Neuronal stem cell (in vitro differentiated cells): ENCODE results near the gene CCDC57. TPM values are rescaled to one million over a fixed set of nuclear protein-coding genes. Genes with fewer than 3 reads are reported as not detected.
"Not testable (repeated sequence)": the region's sequence is repeated elsewhere in the genome, so short reads cannot be mapped to it uniquely, and the experiment has no call there.

ENCODE experiments used
- DNase-seq: peaks from one replicate; pipeline ENCODE4 v3.0.0-alpha.2; 2013; ENCODE audit warnings: low spot score
- H2AFZ ChIP-seq: one replicate; pipeline ENCODE4 v1.6.1; 2013; ENCODE audit warnings: mild to moderate bottlenecking, low read length, inconsistent platforms
- H2AK5ac ChIP-seq: 2 replicates; pipeline ENCODE4 v1.6.1; 2013; ENCODE audit warnings: low read depth, mild to moderate bottlenecking, inconsistent platforms, low read length, moderate library complexity, mixed read lengths
- H2BK120ac ChIP-seq: 2 replicates; pipeline ENCODE4 v1.6.1; 2013; ENCODE audit warnings: low read depth, mild to moderate bottlenecking, inconsistent platforms, low read length, moderate library complexity, mixed read lengths
- H2BK12ac ChIP-seq: one replicate; pipeline ENCODE4 v1.6.1; 2013; ENCODE audit warnings: low read length, inconsistent platforms
- H2BK15ac ChIP-seq: 2 replicates; pipeline ENCODE4 v1.6.1; 2013; ENCODE audit warnings: mild to moderate bottlenecking, low read length, inconsistent platforms, mixed read lengths
- H2BK5ac ChIP-seq: one replicate; pipeline ENCODE4 v1.6.1; 2013; ENCODE audit warnings: inconsistent platforms, mild to moderate bottlenecking, low read length, moderate library complexity
- H3K14ac ChIP-seq: one replicate; pipeline ENCODE4 v1.6.1; 2013; ENCODE audit warnings: low read length, inconsistent platforms
- H3K18ac ChIP-seq: 2 replicates; pipeline ENCODE4 v1.6.1; 2013; ENCODE audit warnings: low read length, inconsistent platforms
- H3K23ac ChIP-seq: 2 replicates; pipeline ENCODE4 v1.6.1; 2013; ENCODE audit warnings: low read depth, mild to moderate bottlenecking, mixed read lengths, low read length, inconsistent platforms; ENCODE audit not compliant: poor library complexity
- H3K27ac ChIP-seq: replicated peaks from 3 replicates; pipeline ENCODE4 v1.5.1; 2013; ENCODE audit warnings: low read length, inconsistent platforms
- H3K27me3 ChIP-seq, 3 experiments: 2 replicates each; pipeline ENCODE4 v1.6.1; 2013; ENCODE audit warnings: low read length in 3 of 3, mild to moderate bottlenecking in 2 of 3, inconsistent platforms in 1 of 3, low read depth in 1 of 3, mixed read lengths in 1 of 3, moderate library complexity in 1 of 3; ENCODE audit not compliant: control insufficient read depth in 3 of 3, insufficient read depth in 3 of 3
- H3K36me3 ChIP-seq, 2 donors: replicated peaks in 1 of 2; 2 replicates each; pipeline ENCODE4 v1.6.1; 2013; ENCODE audit warnings: low read length in 2 of 2; ENCODE audit not compliant: control insufficient read depth in 2 of 2, insufficient read depth in 2 of 2
- H3K4ac ChIP-seq: 2 replicates; pipeline ENCODE4 v1.6.1; 2013; ENCODE audit warnings: inconsistent platforms, mild to moderate bottlenecking, low read length, moderate library complexity
- H3K4me1 ChIP-seq, 2 donors: 1 replicate in 1 of 2; 2 replicates in 1 of 2; pipeline ENCODE4 v1.6.1; 2013; ENCODE audit warnings: low read length in 2 of 2, low read depth in 1 of 2; ENCODE audit not compliant: control insufficient read depth in 2 of 2, insufficient read depth in 1 of 2
- H3K4me2 ChIP-seq: one replicate; pipeline ENCODE4 v1.6.1; 2013; ENCODE audit warnings: mild to moderate bottlenecking, low read length, inconsistent platforms; ENCODE audit not compliant: insufficient read depth, poor library complexity, severe bottlenecking
- H3K4me3 ChIP-seq, 2 donors: 2 replicates each; pipeline ENCODE4 v1.5.1; 2013; ENCODE audit warnings: low read length in 2 of 2, mild to moderate bottlenecking in 2 of 2, inconsistent platforms in 1 of 2, moderate library complexity in 1 of 2
- H3K79me1 ChIP-seq: one replicate; pipeline ENCODE4 v1.6.1; 2013; ENCODE audit warnings: low read depth, mild to moderate bottlenecking, inconsistent platforms, low read length, moderate library complexity
- H3K9ac ChIP-seq: one replicate; pipeline ENCODE4 v1.6.1; 2013; ENCODE audit warnings: mild to moderate bottlenecking, low read depth, low read length, inconsistent platforms; ENCODE audit not compliant: poor library complexity
- H3K9me3 ChIP-seq, 2 donors: replicated peaks in 1 of 2; 2 replicates each; pipeline versions ENCODE3 to v1.6.1; 2013; ENCODE audit warnings: low read length in 2 of 2, mild to moderate bottlenecking in 2 of 2, inconsistent platforms in 1 of 2, low read depth in 1 of 2, mixed read lengths in 1 of 2, moderate library complexity in 1 of 2; ENCODE audit not compliant: control insufficient read depth in 2 of 2, insufficient read depth in 1 of 2
- H4K8ac ChIP-seq: one replicate; pipeline ENCODE4 v1.6.1; 2013; ENCODE audit warnings: low read depth, mild to moderate bottlenecking, inconsistent platforms, low read length, moderate library complexity
- H4K91ac ChIP-seq: one replicate; pipeline ENCODE4 v1.6.1; 2013; ENCODE audit warnings: low read length, low read depth, mild to moderate bottlenecking, inconsistent platforms; ENCODE audit not compliant: poor library complexity
- WGBS, 2 donors: extraction: QIAGEN DNeasy Blood & Tissue Kit; methylation state at CpG; one replicate each; pipeline ENCODE4 v1.1.7; 2013; ENCODE audit warnings: missing lambda C conversion rate in 2 of 2, mixed read lengths in 1 of 2; ENCODE audit not compliant: insufficient read length in 2 of 2, insufficient replicate concordance in 1 of 2; ENCODE audit errors: extremely low coverage in 2 of 2; 5-methylcytosine and 5-hydroxymethylcytosine counted together
- polyA plus RNA-seq, 2 experiments: library from polyadenylated mRNA; stranded (reverse); fragments of 200-250 nt; gene quantifications; one replicate each; pipeline ENCODE4 v1.2.3, GENCODE V29; 2013

CCDC57 gene, protein sequence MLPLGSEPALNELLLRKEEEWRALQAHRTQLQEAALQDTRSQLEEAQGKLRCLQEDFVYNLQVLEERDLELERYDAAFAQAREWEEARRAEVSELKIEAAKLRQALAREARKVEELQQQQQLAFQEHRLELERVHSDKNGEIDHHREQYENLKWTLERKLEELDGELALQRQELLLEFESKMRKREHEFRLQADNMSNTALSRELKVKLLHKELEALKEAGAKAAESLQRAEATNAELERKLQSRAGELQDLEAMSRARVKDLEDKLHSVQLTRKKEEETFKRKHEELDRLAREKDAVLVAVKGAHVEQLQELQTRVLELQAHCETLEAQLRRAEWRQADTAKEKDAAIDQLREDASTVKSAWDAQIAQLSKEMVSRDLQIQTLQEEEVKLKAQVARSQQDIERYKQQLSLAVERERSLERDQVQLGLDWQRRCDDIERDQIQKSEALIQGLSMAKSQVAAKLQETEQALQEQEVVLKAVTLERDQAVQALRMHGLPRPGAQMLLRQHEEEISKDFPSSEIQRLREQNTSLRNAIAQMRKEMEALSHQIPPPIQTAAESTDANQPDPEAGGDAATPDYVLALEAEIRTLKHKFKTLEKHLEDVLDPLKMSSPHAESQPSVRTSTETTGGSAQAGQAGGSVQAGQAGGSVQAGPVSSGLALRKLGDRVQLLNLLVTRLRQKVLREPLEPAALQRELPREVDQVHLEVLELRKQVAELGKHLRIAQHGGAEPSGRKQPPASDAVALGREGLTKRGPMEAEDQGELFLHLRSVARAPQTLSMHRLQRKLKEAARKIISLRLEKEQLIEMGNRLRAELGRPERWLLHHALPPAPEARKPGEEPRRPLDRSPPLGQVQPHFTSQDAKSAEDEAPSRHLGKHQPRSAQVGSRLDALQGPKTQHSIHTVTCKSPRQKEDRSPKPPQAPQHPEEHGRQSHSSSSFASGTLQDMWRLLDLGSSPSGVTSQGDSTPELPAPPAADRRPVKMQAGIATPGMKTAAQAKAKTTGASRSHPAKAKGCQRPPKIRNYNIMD
- polyA plus RNA-seq (2013, experiment 1 of 2): 26.0 TPM
- 24.0 TPM for polyA plus RNA-seq (2013, experiment 2 of 2)

DNA sequence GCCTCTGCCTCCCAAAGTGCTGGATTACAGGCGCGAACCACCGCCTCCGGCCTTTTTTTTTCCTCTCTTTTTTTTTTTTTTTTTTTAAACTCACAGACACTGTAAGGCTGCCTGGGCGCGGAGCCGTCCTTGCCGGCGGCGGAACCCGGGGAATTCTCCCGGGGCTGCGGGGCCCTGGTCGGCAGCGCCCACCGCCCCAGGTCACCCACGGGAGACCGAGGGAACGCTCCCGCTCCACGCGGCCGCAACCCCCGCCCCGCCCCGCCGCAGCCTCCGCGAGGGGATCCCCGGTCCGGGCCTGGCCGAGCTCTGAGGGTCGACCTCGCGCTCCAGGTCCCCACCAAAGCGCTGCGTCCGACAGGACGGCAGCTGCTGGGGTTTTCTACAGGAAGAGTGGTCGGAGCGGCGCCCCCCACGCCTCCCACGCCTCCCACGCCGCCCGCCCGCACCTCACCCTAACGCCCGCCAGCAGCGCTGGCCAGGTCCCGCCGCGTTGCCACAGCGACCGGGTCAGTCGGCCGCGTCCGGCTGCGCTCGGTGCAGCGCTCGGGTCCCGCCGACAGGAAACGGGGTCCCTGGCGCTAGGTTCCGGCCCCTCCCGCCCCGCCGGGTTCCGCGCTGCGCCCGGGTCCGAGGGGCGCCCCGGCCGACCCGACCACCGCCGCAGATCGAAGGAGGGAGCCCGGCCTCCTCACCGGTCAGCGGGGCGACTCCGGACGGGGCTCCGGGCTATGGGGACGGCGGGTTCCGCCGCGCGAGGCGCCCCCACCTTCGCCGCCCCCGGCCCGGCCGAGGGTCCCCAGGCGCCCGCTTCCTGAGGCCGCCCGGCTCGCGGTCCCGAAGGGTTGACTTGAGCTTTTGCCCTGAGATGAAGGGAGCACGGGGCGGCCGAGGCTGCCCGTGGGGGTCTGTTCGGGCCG is at the start of gene CCDC57:
Gene CCDC57, minus strand, starts transcription at position 512 of the 920 bp plus-strand sequence. CDS start 10,898 bp downstream, outside the sequence.
- Histone ChIP-seq H2AFZ (peak within 1 kb of the TSS; percentile 98), H2BK120ac (no peak within 1 kb of the TSS), H2BK5ac (peak within 1 kb of the TSS; percentile 39), H2BK15ac (no peak within 1 kb of the TSS), H3K36me3 (peaks cover 0 to 3% of the 10 kb centered on the region in 2 donors), H3K4me2 (peak within 1 kb of the TSS; percentile 82), H3K4me1 (peaks cover 5 to 16% of the 10 kb centered on the region in 2 donors), H3K27ac (no peak within 1 kb of the TSS), H3K4me3 (peak within 1 kb of the TSS; percentile 63 to 96), H3K14ac (peak within 1 kb of the TSS; percentile 71), H3K4ac (no peak within 1 kb of the TSS), H2AK5ac (peak within 1 kb of the TSS; percentile 90), H3K9ac (peak within 1 kb of the TSS; percentile 93), H3K27me3 (no peaks in the 10 kb centered on the region), H3K79me1 (no peaks in the 10 kb centered on the region), H3K23ac (peak within 1 kb of the TSS; percentile 91), H4K8ac (no peak within 1 kb of the TSS), H4K91ac (no peak within 1 kb of the TSS), H3K9me3 (no peaks in the 10 kb centered on the region), H3K18ac (peak within 1 kb of the TSS; percentile 99), H2BK12ac (peak within 1 kb of the TSS; percentile 10)
- no CpG with 5 or more reads among the region's 116 CpGs for WGBS, 2 donors
- peak; percentile 77 for DNase-seq

DNA sequence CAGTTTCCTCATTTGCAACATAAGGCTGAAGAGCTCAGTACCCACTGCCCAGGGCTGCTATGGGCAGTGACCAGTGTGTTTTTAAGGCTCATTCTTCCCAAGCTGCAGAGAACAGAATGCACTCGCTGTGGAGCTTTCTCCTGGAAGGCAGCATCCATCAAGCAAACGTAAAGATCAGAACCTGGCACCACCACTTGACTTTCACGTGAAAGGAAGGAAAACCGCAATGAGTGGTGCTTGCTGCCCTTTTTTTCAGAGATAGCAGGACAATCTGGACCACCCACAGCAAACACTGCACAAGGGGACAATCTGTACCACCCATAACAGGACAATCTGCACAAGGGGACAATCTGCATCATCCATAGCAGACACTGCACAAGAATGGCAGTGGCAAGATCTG is 49.7 kb upstream of the CCDC57 start:
- no peak overlapping the region for H2BK120ac ChIP-seq
- H2AFZ ChIP-seq: no peak overlapping the region
- no CpG with 5 or more reads among the region's 4 CpGs for WGBS, 2 donors
- no peak overlapping the region for H3K4ac ChIP-seq
- no peak overlapping the region for H3K4me3 ChIP-seq
- no peak overlapping the region for H3K27ac ChIP-seq
- no peak overlapping the region for H3K9ac ChIP-seq
- peaks cover 12% of the 10 kb centered on the region for H3K79me1 ChIP-seq
- no peak overlapping the region for H3K14ac ChIP-seq
- peaks cover 0 to 5% of the 10 kb centered on the region in 2 donors for H3K9me3 ChIP-seq
- H2BK15ac ChIP-seq: no peak overlapping the region
- H4K8ac ChIP-seq: no peak overlapping the region
- no peaks in the 10 kb centered on the region for H3K4me1 ChIP-seq
- H4K91ac ChIP-seq: no peak overlapping the region
- H3K36me3 ChIP-seq: peaks cover 71 to 98% of the 10 kb centered on the region in 2 donors
- H3K23ac ChIP-seq: no peak overlapping the region
- no peak for DNase-seq
- no peak overlapping the region for H2BK5ac ChIP-seq
- H3K18ac ChIP-seq: no peak overlapping the region
- H3K27me3 ChIP-seq: no peaks in the 10 kb centered on the region
- H3K4me2 ChIP-seq: no peak overlapping the region
- H2BK12ac ChIP-seq: no peak overlapping the region
- H2AK5ac ChIP-seq: no peak overlapping the region

DNA sequence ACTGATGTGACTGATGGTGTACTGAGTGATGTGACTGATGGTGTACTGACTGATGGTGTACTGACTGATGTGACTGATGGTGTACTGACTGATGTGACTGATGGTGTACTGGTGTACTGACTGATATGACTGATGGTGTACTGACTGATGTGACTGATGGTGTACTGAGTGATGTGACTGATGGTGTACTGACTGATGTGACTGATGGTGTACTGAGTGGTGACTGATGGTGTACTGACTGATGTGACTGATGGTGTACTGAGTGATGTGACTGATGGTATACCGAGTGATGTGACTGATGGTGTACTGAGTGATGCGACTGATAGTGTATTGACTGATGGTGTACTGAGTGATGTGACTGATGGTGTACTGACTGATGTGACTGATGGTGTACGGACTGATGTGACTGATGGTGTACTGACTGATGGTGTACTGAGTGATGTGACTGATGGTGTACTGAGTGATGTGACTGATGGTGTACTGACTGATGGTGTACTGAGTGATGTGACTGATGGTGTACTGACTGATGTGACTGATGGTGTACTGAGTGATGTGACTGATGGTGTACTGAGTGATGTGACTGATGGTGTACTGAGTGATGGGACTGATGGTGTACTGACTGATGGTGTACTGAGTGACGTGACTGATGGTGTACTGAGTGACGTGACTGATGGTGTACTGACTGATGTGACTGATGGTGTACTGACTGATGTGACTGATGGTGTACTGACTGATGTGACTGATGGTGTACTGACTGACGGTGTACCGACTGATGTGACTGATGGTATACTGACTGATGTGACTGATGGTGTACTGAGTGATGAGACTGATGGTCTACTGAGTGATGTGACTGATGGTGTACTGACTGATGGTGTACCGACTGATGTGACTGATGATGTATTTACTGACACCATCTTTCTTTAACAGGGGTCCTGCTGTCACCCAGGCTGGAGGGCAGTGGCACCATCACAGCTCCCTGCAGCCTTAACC is 47.6 kb upstream of the CCDC57 start:
- not testable (repeated sequence) for H3K4me2 ChIP-seq, H3K23ac ChIP-seq, H3K4me1 ChIP-seq, H3K9ac ChIP-seq, H4K8ac ChIP-seq, H3K27ac ChIP-seq, H2AFZ ChIP-seq, H2BK15ac ChIP-seq, H2BK5ac ChIP-seq, H2AK5ac ChIP-seq, H3K79me1 ChIP-seq, H3K9me3 ChIP-seq, H2BK12ac ChIP-seq, H2BK120ac ChIP-seq, H3K18ac ChIP-seq, H3K4ac ChIP-seq, H3K14ac ChIP-seq, DNase-seq, H3K27me3 ChIP-seq, H3K4me3 ChIP-seq
- peaks cover 71 to 100% of the 10 kb centered on the region in 2 donors for H3K36me3 ChIP-seq
- no CpG with 5 or more reads among the region's 8 CpGs for WGBS, 2 donors
- H4K91ac ChIP-seq: peak overlapping the region; percentile 68
